ENCODE measurements around the gene RSKR.
"Not testable (repeated sequence)": the region's sequence is repeated elsewhere in the genome, so short reads cannot be mapped to it uniquely, and the experiment has no call there.

Gene RSKR

GRCh38 chr17:28613931-28614381 is at the start of gene RSKR:
TSS of gene RSKR (minus strand) at chr17:28614185. CDS start at chr17:28614161, 24 bp downstream.
- no peak for DNase-seq (ENCODE audit: low spot score)

GRCh38 chr17:28663723-28664122 is 49.7 kb upstream of the RSKR start:
- no peak for DNase-seq (ENCODE audit: low spot score)

- DNase-seq (ENCODE audit: low spot score): no peak
These were observed 48.5 kb upstream of the RSKR start for GRCh38 chr17:28662527-28662829.

GRCh38 chr17:28661635-28662526 is 47.9 kb upstream of the RSKR start, which contains the start of the genes SDF2 and SUPT6H:
TSS of gene SDF2 (minus strand) at chr17:28661906. CDS start at chr17:28661876, 30 bp downstream.
TSS of gene SUPT6H (plus strand) at chr17:28662205. CDS start at chr17:28673402, 11,197 bp downstream.
- peak; percentile 97 for DNase-seq (ENCODE audit: low spot score)

GRCh38 chr17:28659497-28659881 is 45.5 kb upstream of the RSKR start:
- not testable (repeated sequence) for DNase-seq (ENCODE audit: low spot score)

- not testable (repeated sequence) for DNase-seq (ENCODE audit: low spot score)
These were observed 44.9 kb upstream of the RSKR start for GRCh38 chr17:28658766-28659496.

GRCh38 chr17:28658342-28658741 is 44.4 kb upstream of the RSKR start:
- not testable (repeated sequence) for DNase-seq (ENCODE audit: low spot score)

- no peak for DNase-seq (ENCODE audit: low spot score)
These were observed 43.8 kb upstream of the RSKR start for GRCh38 chr17:28657756-28658155.

- DNase-seq (ENCODE audit: low spot score): no peak
These were observed 41.2 kb upstream of the RSKR start for GRCh38 chr17:28655160-28655559.

GRCh38 chr17:28648698-28649097 is 34.7 kb upstream of the RSKR start:
- DNase-seq (ENCODE audit: low spot score): no peak

GRCh38 chr17:28646039-28646754 is 32.2 kb upstream of the RSKR start:
- DNase-seq (ENCODE audit: low spot score): no peak

GRCh38 chr17:28645576-28645939 is 31.6 kb upstream of the RSKR start:
- DNase-seq (ENCODE audit: low spot score): no peak

- DNase-seq (ENCODE audit: low spot score): peak; percentile 97
These were observed 31.0 kb upstream of the RSKR start, which contains the start of gene BLTP2 for GRCh38 chr17:28644787-28645575. TSS of gene BLTP2 (minus strand) at chr17:28645158. CDS start at chr17:28645056, 102 bp downstream.

- DNase-seq (ENCODE audit: low spot score): peak; percentile 70
These were observed 30.2 kb upstream of the RSKR start for GRCh38 chr17:28643983-28644786.

- DNase-seq (ENCODE audit: low spot score): no peak
These were observed 27.6 kb upstream of the RSKR start for GRCh38 chr17:28641579-28641978.

- no peak for DNase-seq (ENCODE audit: low spot score)
These were observed 21.5 kb upstream of the RSKR start for GRCh38 chr17:28635506-28635905.

- no peak for DNase-seq (ENCODE audit: low spot score)
These were observed 20.4 kb upstream of the RSKR start for GRCh38 chr17:28634206-28634865.

- DNase-seq (ENCODE audit: low spot score): no peak
These were observed 12.8 kb upstream of the RSKR start for GRCh38 chr17:28626818-28627217.

- no peak for DNase-seq (ENCODE audit: low spot score)
These were observed 10.2 kb upstream of the RSKR start for GRCh38 chr17:28624148-28624547.

- no peak for DNase-seq (ENCODE audit: low spot score)
These were observed 9.7 kb upstream of the RSKR start for GRCh38 chr17:28623696-28624095.

All from left forelimb (tissue), 1 donor.